H1 (cell line): Measurements from ENCODE around the gene PIK3CA. TPM values are rescaled to one million over a fixed set of nuclear protein-coding genes. Genes with fewer than 3 reads are reported as not detected.

ENCODE experiments used
- ATF3 ChIP-seq: IDR thresholded peaks from 2 replicates; pipeline ENCODE4 v1.6.1; 2011; ENCODE audit warnings: low read depth, mild to moderate bottlenecking, low read length; ENCODE audit not compliant: insufficient read depth
- EGR1 ChIP-seq: IDR thresholded peaks from 2 replicates; pipeline ENCODE4 v1.6.1; 2011; ENCODE audit warnings: low read depth, low read length, borderline replicate concordance
- GABPA ChIP-seq: IDR thresholded peaks from 2 replicates; pipeline ENCODE4 v1.6.1; 2011; ENCODE audit warnings: mild to moderate bottlenecking, low read length, moderate library complexity, borderline replicate concordance; ENCODE audit not compliant: insufficient read depth
- NRF1 ChIP-seq: IDR thresholded peaks from 2 replicates; pipeline ENCODE4 v1.6.1; 2011; ENCODE audit warnings: mild to moderate bottlenecking, low read depth, low read length, improper control_type of control experiment
- PHF8 ChIP-seq: fragments of 200-600 bp; sonication (generic); conservative IDR thresholded peaks from 2 replicates; pipeline ENCODE4 v1.7.1; 2012; ENCODE audit warnings: low read depth, mild to moderate bottlenecking, inconsistent platforms, low read length, moderate library complexity
- POLR2A ChIP-seq, 2 experiments: IDR thresholded peaks; 1 replicate in 1 of 2; 2 replicates in 1 of 2; pipeline ENCODE4 v1.6.1; 2011; ENCODE audit warnings: low read depth in 2 of 2, low read length in 2 of 2, mild to moderate bottlenecking in 2 of 2; ENCODE audit errors: control extremely low read depth in 1 of 2
- RFX5 ChIP-seq: IDR thresholded peaks from 2 replicates; pipeline ENCODE4 v1.6.1; 2011; ENCODE audit warnings: low read depth, low read length, improper control_type of control experiment, borderline replicate concordance
- RXRA ChIP-seq: IDR thresholded peaks from 2 replicates; pipeline ENCODE4 v1.6.1; 2011; ENCODE audit warnings: low read depth, mild to moderate bottlenecking, low read length, moderate library complexity; ENCODE audit not compliant: insufficient read depth
- SIN3A ChIP-seq, 2 experiments: IDR thresholded peaks in 1 of 2; conservative IDR thresholded peaks in 1 of 2; 2 replicates each; pipeline ENCODE4 v1.6.1; 2011 to 2012; ENCODE audit warnings: low read length in 2 of 2, improper control_type of control experiment in 1 of 2, low read depth in 1 of 2, mild to moderate bottlenecking in 1 of 2
- SIX5 ChIP-seq: IDR thresholded peaks from 2 replicates; pipeline ENCODE4 v1.6.1; 2011; ENCODE audit warnings: mild to moderate bottlenecking, low read depth, low read length
- TAF1 ChIP-seq: IDR thresholded peaks from 2 replicates; pipeline ENCODE4 v1.6.1; 2011; ENCODE audit warnings: mild to moderate bottlenecking, low read depth, low read length
- polyA plus RNA-seq, 7 experiments: library from polyadenylated mRNA; depleted of rRNA in 3 of 7; stranded (reverse) in 5 of 7; unstranded in 2 of 7; fragments of >200 nt in 5 of 7; fragments of 200-250 nt in 2 of 7; gene quantifications; 1 replicate in 5 of 7; 2 replicates in 1 of 7; 4 replicates in 1 of 7; pipeline versions ENCODE4 v1.2.1 to v1.2.3, GENCODE V29; 2011 to 2013; ENCODE audit warnings: missing spikeins in 2 of 7, mixed read lengths in 2 of 7
- total RNA-seq: library from RNA; stranded (reverse); fragmentation: NEBNext Ultra II Directional; extraction: Animal tissue kit (Norgen Biotek cat#: 25700); gene quantifications from 2 replicates; pipeline ENCODE4 v1.2.1, GENCODE V29; 2021

The PIK3CA gene
- total and polyA plus RNA-seq, 2 of the 8 experiments (the other 6 are each of a cell fraction or from before 2014, with no cell fraction given): 1.6 to 11.3 TPM

GRCh38 chr3:179147873-179148615, at the start of gene PIK3CA (continued):
- no peak for TF ChIP-seq ATF3
- TF ChIP-seq PHF8: peak; percentile 67; the same call in 1 of the 2 replicates
- TF ChIP-seq GABPA: peak; percentile 83; the same call in 1 of the 2 replicates
- TF ChIP-seq TAF1: peak; percentile 51
- no peak for TF ChIP-seq SIX5
- no peak for TF ChIP-seq RXRA
- peak in 1 of 2 experiments; percentile 64; a peak in 2 of 3 replicates for TF ChIP-seq POLR2A (IDR thresholded peaks at IDR 0.05; ENCODE audit: control extremely low read depth in 1 of 2, low read depth in 2 of 2, low read length in 2 of 2)
- no peak for TF ChIP-seq RFX5
- peak; percentile 37 for TF ChIP-seq NRF1
- peak; percentile 73; the same call in 1 of the 2 replicates for TF ChIP-seq EGR1
- peak in 1 of 2 experiments; percentile 69; a peak in 2 of 4 replicates for TF ChIP-seq SIN3A (conservative IDR thresholded peaks at IDR 0.05 in 1 of 2, IDR thresholded peaks at IDR 0.05 in 1 of 2; ENCODE audit: low read depth in 1 of 2, low read length in 2 of 2)
